Endodermal cell (in vitro differentiated cells): ENCODE results near the gene TMPRSS11D. TPM values are rescaled to one million over a fixed set of nuclear protein-coding genes. Genes with fewer than 3 reads are reported as not detected.

Experiments used
- DNase-seq: peaks from one replicate; pipeline ENCODE4 v3.0.0-alpha.2; 2017
- H3K27ac ChIP-seq: 2 replicates; pipeline ENCODE4 v1.5.1; 2013; ENCODE audit warnings: mild to moderate bottlenecking, low read depth, low read length, moderate library complexity
- H3K27me3 ChIP-seq: 2 replicates; pipeline ENCODE4 v1.6.1; 2013; ENCODE audit warnings: mild to moderate bottlenecking, low read length, moderate library complexity; ENCODE audit not compliant: insufficient read depth, control insufficient read depth, poor library complexity, severe bottlenecking
- H3K36me3 ChIP-seq: 2 replicates; pipeline ENCODE4 v1.7.0; 2013; ENCODE audit warnings: mild to moderate bottlenecking, low read length, moderate library complexity; ENCODE audit not compliant: control insufficient read depth, insufficient read depth
- H3K4me1 ChIP-seq: one replicate; pipeline ENCODE4 v1.7.0; 2013; ENCODE audit warnings: low read length; ENCODE audit not compliant: control insufficient read depth, insufficient read depth
- H3K4me3 ChIP-seq: 2 replicates; pipeline ENCODE4 v1.5.1; 2013; ENCODE audit warnings: mild to moderate bottlenecking, low read length, moderate library complexity
- H3K9ac ChIP-seq: 2 replicates; pipeline ENCODE4 v1.6.1; 2013; ENCODE audit warnings: mild to moderate bottlenecking, low read length, moderate library complexity; ENCODE audit not compliant: poor library complexity, severe bottlenecking; ENCODE audit errors: extremely low read depth
- H3K9me3 ChIP-seq: 2 replicates; pipeline ENCODE4 v1.6.1; 2013; ENCODE audit warnings: mild to moderate bottlenecking, low read length, moderate library complexity; ENCODE audit not compliant: control insufficient read depth
- H3K27ac Mint-ChIP-seq: 2 replicates; pipeline ENCODE4 v1.8.0; 2020; ENCODE audit warnings: mixed read lengths
- H3K27me3 Mint-ChIP-seq: 2 replicates; pipeline ENCODE4 v1.8.0; 2021; ENCODE audit warnings: mild to moderate bottlenecking, mixed read lengths; ENCODE audit not compliant: insufficient read depth
- H3K36me3 Mint-ChIP-seq: 2 replicates; pipeline ENCODE4 v1.8.0; 2020; ENCODE audit warnings: low read depth, mixed read lengths
- H3K4me1 Mint-ChIP-seq: 2 replicates; pipeline ENCODE4 v1.8.0; 2020; ENCODE audit warnings: mixed read lengths
- H3K4me3 Mint-ChIP-seq: 2 replicates; pipeline ENCODE4 v1.8.0; 2020; ENCODE audit warnings: mild to moderate bottlenecking, moderate library complexity, mixed read lengths
- H3K9me3 Mint-ChIP-seq: 2 replicates; pipeline ENCODE4 v1.8.0; 2020; ENCODE audit warnings: mild to moderate bottlenecking, mixed read lengths
- WGBS, 2 experiments: methylation state at CpG; one replicate each; pipeline versions ENCODE4 v1.1.5 to v1.1.7; 2013; ENCODE audit warnings: missing lambda C conversion rate in 2 of 2, mixed read lengths in 1 of 2; ENCODE audit not compliant: insufficient coverage in 1 of 2, insufficient read length in 1 of 2; 5-methylcytosine and 5-hydroxymethylcytosine counted together
- total RNA-seq, 2 donors: library from RNA; stranded (reverse); fragmentation: NEBNext Ultra II Directional in 1 of 2; extraction: Animal tissue kit (Norgen Biotek cat#: 25700) in 1 of 2; gene quantifications; 2 replicates in 1 of 2; 3 replicates in 1 of 2; pipeline ENCODE4 v1.2.1, GENCODE V29; 2021
- TF ChIP-seq, protein P1 (sequence below): fragments of 200-600 bp; sonication (generic); conservative IDR thresholded peaks from 2 replicates; pipeline ENCODE4 v1.5.0; 2021; ENCODE audit warnings: antibody characterized with exemption, mild to moderate bottlenecking

The TMPRSS11D gene
- total RNA-seq, 2 donors from 2014 or later, result not detected

DNA sequence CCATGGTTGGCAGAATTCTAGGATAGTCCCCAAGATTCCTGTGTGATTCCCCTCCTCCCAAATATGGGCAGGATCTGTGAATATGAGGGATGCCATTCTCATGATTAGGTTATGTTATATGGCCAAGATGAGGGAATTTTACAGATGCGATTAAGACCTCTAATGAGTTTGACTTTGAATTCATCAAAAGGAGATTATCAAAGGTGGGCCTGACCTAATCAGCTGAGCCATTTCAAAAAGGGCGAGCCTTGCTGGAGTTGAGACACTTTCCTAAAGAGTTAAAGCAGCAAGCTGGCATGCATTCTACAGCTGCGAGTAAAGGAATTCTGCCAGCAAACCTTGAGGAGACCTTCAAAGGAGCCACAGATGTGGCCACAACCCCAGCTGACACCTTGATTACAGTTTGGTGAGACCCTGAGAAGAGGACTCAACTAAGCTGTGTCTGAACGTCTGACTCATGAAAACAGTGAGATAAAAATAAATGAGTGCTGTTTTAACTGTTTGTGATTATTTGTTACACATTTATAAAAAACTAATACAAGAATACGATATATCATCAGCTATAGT is 31.7 kb upstream of the TMPRSS11D start:
- no peak for DNase-seq
- H3K9ac ChIP-seq, result no peak overlapping the region
- H3K4me3 ChIP-seq, result no peak overlapping the region
- Mint-ChIP-seq H3K9me3 (no peaks in the 10 kb centered on the region), H3K36me3 (no peaks in the 10 kb centered on the region), H3K4me1 (peaks cover 3% of the 10 kb centered on the region), H3K27me3 (no peaks in the 10 kb centered on the region), H3K4me3 (no peak overlapping the region), H3K27ac (no peak overlapping the region)
- 94 to 96% methylated on average over 3 to 5 of the region's 5 CpGs for WGBS, 2 experiments
- H3K9me3 ChIP-seq, result no peaks in the 10 kb centered on the region
- no peaks in the 10 kb centered on the region for H3K4me1 ChIP-seq
- TF ChIP-seq, protein P1, sequence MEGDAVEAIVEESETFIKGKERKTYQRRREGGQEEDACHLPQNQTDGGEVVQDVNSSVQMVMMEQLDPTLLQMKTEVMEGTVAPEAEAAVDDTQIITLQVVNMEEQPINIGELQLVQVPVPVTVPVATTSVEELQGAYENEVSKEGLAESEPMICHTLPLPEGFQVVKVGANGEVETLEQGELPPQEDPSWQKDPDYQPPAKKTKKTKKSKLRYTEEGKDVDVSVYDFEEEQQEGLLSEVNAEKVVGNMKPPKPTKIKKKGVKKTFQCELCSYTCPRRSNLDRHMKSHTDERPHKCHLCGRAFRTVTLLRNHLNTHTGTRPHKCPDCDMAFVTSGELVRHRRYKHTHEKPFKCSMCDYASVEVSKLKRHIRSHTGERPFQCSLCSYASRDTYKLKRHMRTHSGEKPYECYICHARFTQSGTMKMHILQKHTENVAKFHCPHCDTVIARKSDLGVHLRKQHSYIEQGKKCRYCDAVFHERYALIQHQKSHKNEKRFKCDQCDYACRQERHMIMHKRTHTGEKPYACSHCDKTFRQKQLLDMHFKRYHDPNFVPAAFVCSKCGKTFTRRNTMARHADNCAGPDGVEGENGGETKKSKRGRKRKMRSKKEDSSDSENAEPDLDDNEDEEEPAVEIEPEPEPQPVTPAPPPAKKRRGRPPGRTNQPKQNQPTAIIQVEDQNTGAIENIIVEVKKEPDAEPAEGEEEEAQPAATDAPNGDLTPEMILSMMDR, result no peak
- no peak overlapping the region for H3K27ac ChIP-seq
- H3K36me3 ChIP-seq, result no peaks in the 10 kb centered on the region
- H3K27me3 ChIP-seq, result no peaks in the 10 kb centered on the region

DNA sequence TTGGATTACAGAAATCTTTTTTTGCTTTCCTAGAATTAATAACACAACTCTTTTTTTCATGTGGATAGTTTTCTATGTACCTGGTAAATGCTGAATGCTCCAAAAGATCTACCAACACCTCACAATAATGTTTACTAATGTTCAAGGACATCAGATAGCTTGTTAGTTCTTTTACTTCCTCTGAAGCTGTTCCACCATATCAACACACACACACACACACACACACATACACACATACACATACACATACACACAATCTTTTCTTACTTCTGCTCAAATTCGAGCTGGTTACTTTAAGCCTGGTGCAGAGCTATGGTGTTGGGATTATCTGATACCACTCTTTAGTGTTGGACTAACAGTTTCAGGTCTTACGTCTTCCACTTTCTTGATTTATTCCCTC is 28.3 kb upstream of the TMPRSS11D start:
- Mint-ChIP-seq H3K9me3 (no peaks in the 10 kb centered on the region), H3K27ac (no peak overlapping the region), H3K27me3 (no peaks in the 10 kb centered on the region), H3K4me1 (peaks cover 3% of the 10 kb centered on the region), H3K4me3 (no peak overlapping the region), H3K36me3 (no peaks in the 10 kb centered on the region)
- Histone ChIP-seq H3K9ac (no peak overlapping the region), H3K27me3 (no peaks in the 10 kb centered on the region), H3K36me3 (no peaks in the 10 kb centered on the region), H3K27ac (no peak overlapping the region), H3K4me3 (no peak overlapping the region), H3K9me3 (no peaks in the 10 kb centered on the region), H3K4me1 (no peaks in the 10 kb centered on the region)
- DNase-seq, result no peak
- TF ChIP-seq, protein P1, result no peak
- WGBS, 2 experiments, result 94 to 100% methylated on average over 2 of the region's 2 CpGs

DNA sequence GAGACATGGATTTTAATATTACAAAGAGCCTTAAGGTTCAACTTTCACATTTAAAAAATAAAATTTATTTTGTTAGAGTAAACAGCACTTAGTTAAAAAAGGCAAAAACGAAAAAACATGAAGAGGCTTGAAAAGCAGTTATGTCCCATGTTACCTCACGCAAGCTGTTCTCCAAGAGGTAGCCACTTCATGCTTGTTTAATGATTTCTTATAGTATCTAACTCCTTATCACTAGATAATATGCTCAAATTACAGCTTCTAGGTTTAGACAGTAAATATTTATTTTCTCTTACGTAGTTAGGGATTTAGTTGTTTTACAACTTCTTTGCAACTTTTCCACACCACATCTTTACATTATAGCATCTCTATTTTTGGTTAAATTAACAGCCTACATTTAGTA is 27.8 kb upstream of the TMPRSS11D start:
- Mint-ChIP-seq H3K27ac (no peak overlapping the region), H3K4me1 (peaks cover 3% of the 10 kb centered on the region), H3K27me3 (no peaks in the 10 kb centered on the region), H3K36me3 (no peaks in the 10 kb centered on the region), H3K9me3 (no peaks in the 10 kb centered on the region), H3K4me3 (no peak overlapping the region)
- H3K4me3 ChIP-seq, result peak overlapping the region; percentile 17
- H3K4me1 ChIP-seq, result no peaks in the 10 kb centered on the region
- no peaks in the 10 kb centered on the region for H3K27me3 ChIP-seq
- 82 to 100% methylated on average over 1 to 2 of the region's 3 CpGs for WGBS, 2 experiments
- no peaks in the 10 kb centered on the region for H3K36me3 ChIP-seq
- no peak overlapping the region for H3K27ac ChIP-seq
- no peak overlapping the region for H3K9ac ChIP-seq
- TF ChIP-seq, protein P1, result no peak
- no peaks in the 10 kb centered on the region for H3K9me3 ChIP-seq
- DNase-seq, result no peak
